SH-SY5Y (cell line): Measurements from ENCODE around the gene NEK1.

Source experiments
- GATA2 ChIP-seq: IDR thresholded peaks from 2 replicates; pipeline ENCODE4 v1.6.1; 2011; ENCODE audit warnings: mild to moderate bottlenecking, low read depth, low read length
- GATA3 ChIP-seq: IDR thresholded peaks from 2 replicates; pipeline ENCODE4 v1.6.1; 2011; ENCODE audit warnings: low read depth, mild to moderate bottlenecking, low read length, moderate library complexity

- TF ChIP-seq GATA2 (no peak), GATA3 (no peak)
These were observed 148.3 kb downstream of the NEK1 start for GRCh38 chr4:169464080-169464479.
